K562 (cell line): ENCODE measurements around the gene B3GALT4. TPM values are rescaled to one million over a fixed set of nuclear protein-coding genes. Genes with fewer than 3 reads are reported as not detected.
A peak's percentile ranks its signal among the peaks of the same experiment; 100 is the strongest.

Experiments
- DMBX1 ChIP-seq: fragments of 250-450 bp; sonication (Bioruptor Pico); IDR thresholded peaks from 2 replicates; pipeline ENCODE4 v1.8.0; 2022; ENCODE audit warnings: inconsistent platforms, mild to moderate bottlenecking, moderate library complexity, borderline replicate concordance
- MYC ChIP-seq, 2 experiments: fragments of 250-450 bp in 1 of 2; sonication (Bioruptor Pico) in 1 of 2; IDR thresholded peaks; 2 replicates each; pipeline versions ENCODE4 v1.5.1 to v1.6.1; 2012 to 2021; ENCODE audit warnings: low read depth in 2 of 2, borderline replicate concordance in 1 of 2, improper control_type of control experiment in 1 of 2, low read length in 1 of 2, mild to moderate bottlenecking in 1 of 2, moderate library complexity in 1 of 2
- MYNN ChIP-seq, 2 experiments: sonication (generic); formaldehyde crosslinking in 1 of 2; IDR thresholded peaks; 2 replicates each; pipeline versions ENCODE4 v1.5.0 to v1.6.1; 2016 to 2020; ENCODE audit warnings: antibody characterized with exemption in 1 of 2, missing genetic modification reagents in 1 of 2
- NBN ChIP-seq: fragments of 450-650 bp; IDR thresholded peaks from 2 replicates; pipeline ENCODE4 v1.6.1; 2016; ENCODE audit warnings: low read depth, mild to moderate bottlenecking
- PHF21A ChIP-seq: fragments of 450-650 bp; IDR thresholded peaks from 2 replicates; pipeline ENCODE4 v1.6.1; 2017; ENCODE audit warnings: low read depth, borderline replicate concordance
- POLR2A ChIP-seq: fragments of 450-650 bp; conservative IDR thresholded peaks from 2 replicates; pipeline ENCODE4 v1.6.1; 2016
- POLR2G ChIP-seq: fragments of 200-400 bp; formaldehyde crosslinking; IDR thresholded peaks from 2 replicates; pipeline ENCODE4 v1.6.1; 2017; ENCODE audit warnings: low read depth, mild to moderate bottlenecking, antibody characterized with exemption, low read length, moderate library complexity
- RNF219 ChIP-seq: fragments of 250-450 bp; sonication (Bioruptor Pico); IDR thresholded peaks from 2 replicates; pipeline ENCODE4 v1.5.0; 2022; ENCODE audit warnings: mild to moderate bottlenecking
- RUNX1 ChIP-seq: sonication (generic); IDR thresholded peaks from 2 replicates; pipeline ENCODE4 v1.6.1; 2016; ENCODE audit warnings: antibody characterized with exemption, low read depth
- SUPT5H ChIP-seq: fragments of 450-650 bp; IDR thresholded peaks from 2 replicates; pipeline ENCODE4 v1.6.1; 2016
- ZNF24 ChIP-seq: fragments of 450-650 bp; IDR thresholded peaks from 2 replicates; pipeline ENCODE4 v1.6.1; 2016
- ZNF316 ChIP-seq: fragments of 450-650 bp; IDR thresholded peaks from 2 replicates; pipeline ENCODE4 v1.6.1; 2016
- ZNF644 ChIP-seq: fragments of 200-800 bp; sonication (Bioruptor generic); IDR thresholded peaks from 2 replicates; pipeline ENCODE4 v1.6.1; 2016; ENCODE audit warnings: low read depth, missing genetic modification characterization, missing compliant biosample characterization
- polyA plus RNA-seq, 8 experiments: library from polyadenylated mRNA; depleted of rRNA in 4 of 8; stranded (reverse) in 5 of 8; unstranded in 3 of 8; fragments of >200 nt; fragmentation: Nextera tagmentation in 2 of 8; fragmentation: Illumina TruSeq in 1 of 8; extraction: Ambion mirVana in 2 of 8; extraction: Trizol in 1 of 8; gene quantifications; 2 replicates each; pipeline versions ENCODE4 v1.2.1 to v1.2.3, GENCODE V29; 2011 to 2014; ENCODE audit warnings: inconsistent platforms in 1 of 8, missing spikeins in 1 of 8
- total RNA-seq, 7 experiments: library from RNA; depleted of rRNA in 6 of 7; stranded (reverse); fragments of >200 nt in 6 of 7; fragmentation: Illumina TruSeq in 2 of 7; extraction: Trizol in 2 of 7; gene quantifications; 2 replicates each; pipeline versions ENCODE4 v1.2.1 to v1.2.3, GENCODE V29; 2011 to 2021; ENCODE audit warnings: low replicate concordance in 1 of 7
- TF ChIP-seq, protein P1 (sequence below): fragments of 450-650 bp; formaldehyde crosslinking; conservative IDR thresholded peaks from 2 replicates; pipeline ENCODE4 v1.4.0; 2022; ENCODE audit warnings: mild to moderate bottlenecking, missing genetic modification characterization

The B3GALT4 gene
- total and polyA plus RNA-seq, 9 of the 15 experiments (the other 6 are each of a cell fraction or from before 2014, with no cell fraction given), result 0.11 to 1.3 (median 0.53) TPM; not detected in 1

GRCh38 chr6:33290459-33290858 is 13.5 kb downstream of the B3GALT4 start (continued):
- TF ChIP-seq MYC (IDR thresholded peaks at IDR 0.05; ENCODE audit: low read depth, low read length), result no peak
- no peak for TF ChIP-seq MYC (CRISPR knock-in tag; IDR thresholded peaks at IDR 0.05; ENCODE audit: borderline replicate concordance, low read depth)
- TF ChIP-seq POLR2G, result peak; percentile 43; the same call in 1 of the 2 replicates
- TF ChIP-seq, protein P1, sequence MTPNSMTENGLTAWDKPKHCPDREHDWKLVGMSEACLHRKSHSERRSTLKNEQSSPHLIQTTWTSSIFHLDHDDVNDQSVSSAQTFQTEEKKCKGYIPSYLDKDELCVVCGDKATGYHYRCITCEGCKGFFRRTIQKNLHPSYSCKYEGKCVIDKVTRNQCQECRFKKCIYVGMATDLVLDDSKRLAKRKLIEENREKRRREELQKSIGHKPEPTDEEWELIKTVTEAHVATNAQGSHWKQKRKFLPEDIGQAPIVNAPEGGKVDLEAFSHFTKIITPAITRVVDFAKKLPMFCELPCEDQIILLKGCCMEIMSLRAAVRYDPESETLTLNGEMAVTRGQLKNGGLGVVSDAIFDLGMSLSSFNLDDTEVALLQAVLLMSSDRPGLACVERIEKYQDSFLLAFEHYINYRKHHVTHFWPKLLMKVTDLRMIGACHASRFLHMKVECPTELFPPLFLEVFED, result 0 out of 2 replicates have a peak, but pooled peaks have one; percentile 26
- TF ChIP-seq SUPT5H, result peak; percentile 59; the same call in 1 of the 2 replicates
- TF ChIP-seq PHF21A, result no peak
- no peak for TF ChIP-seq MYNN (IDR thresholded peaks at IDR 0.05)
- no peak for TF ChIP-seq MYNN (CRISPR knock-in tag; IDR thresholded peaks at IDR 0.05)
- no peak for TF ChIP-seq RUNX1
- no peak for TF ChIP-seq ZNF24
- TF ChIP-seq ZNF316, result no peak
- TF ChIP-seq RNF219 (CRISPR knock-in tag), result 0 out of 2 replicates have a peak, but pooled peaks have one; percentile 40
- no peak for TF ChIP-seq NBN
- TF ChIP-seq DMBX1 (CRISPR knock-in tag), result no peak
- TF ChIP-seq ZNF644 (tag), result no peak
- peak; percentile 54 for TF ChIP-seq POLR2A
